GM19438 (cell line): ENCODE data around the gene MEIOB.
"Not testable (repeated sequence)": the region's sequence is repeated elsewhere in the genome, so short reads cannot be mapped to it uniquely, and the experiment has no call there.

Experiments used
- ATAC-seq: cut with Tn5 transposase; IDR thresholded peaks from one replicate; pipeline ENCODE4 v1.9.1; 2021; ENCODE audit warnings: low read depth; ENCODE audit not compliant: unreplicated experiment

Gene MEIOB

DNA sequence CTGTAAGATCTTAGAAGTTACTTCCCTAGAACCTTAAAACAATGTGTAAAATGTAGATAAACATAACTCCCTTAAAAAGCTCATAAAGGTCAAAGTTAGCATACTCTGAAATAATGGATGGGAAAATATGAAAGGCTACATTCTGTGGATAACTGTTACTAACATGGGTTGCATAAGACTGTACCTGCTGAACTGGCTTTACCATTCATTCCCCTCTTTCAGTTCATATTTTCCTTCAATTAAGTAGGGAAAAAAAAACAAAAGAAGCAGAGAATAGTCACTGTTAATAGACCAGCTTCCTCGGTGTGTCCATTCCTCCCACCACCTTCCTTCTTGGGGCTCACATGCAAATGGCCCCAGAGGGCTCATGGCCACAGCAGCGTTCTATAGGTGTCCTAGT lies 7.5 kb upstream of the MEIOB start:
- ATAC-seq, result no peak

DNA sequence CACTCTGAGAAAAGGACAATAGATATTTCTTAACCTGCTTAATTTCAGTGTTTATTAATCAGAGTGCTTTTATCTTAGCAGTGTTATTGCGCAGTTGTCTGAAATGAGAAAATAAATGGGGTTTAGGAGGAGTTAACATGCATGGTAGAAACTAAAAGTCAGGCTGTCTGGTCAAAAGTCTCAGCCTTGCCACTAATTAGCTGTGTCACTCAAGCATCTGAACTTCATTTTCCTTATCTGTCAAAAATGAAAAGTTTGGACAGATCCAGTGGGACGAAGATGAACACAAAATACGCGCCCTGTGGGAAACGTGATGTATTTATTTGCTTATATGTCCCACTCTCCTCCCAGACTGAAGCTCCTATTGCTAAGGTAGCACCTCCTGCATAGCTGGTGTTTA lies 6.3 kb upstream of the MEIOB start:
- no peak for ATAC-seq

DNA sequence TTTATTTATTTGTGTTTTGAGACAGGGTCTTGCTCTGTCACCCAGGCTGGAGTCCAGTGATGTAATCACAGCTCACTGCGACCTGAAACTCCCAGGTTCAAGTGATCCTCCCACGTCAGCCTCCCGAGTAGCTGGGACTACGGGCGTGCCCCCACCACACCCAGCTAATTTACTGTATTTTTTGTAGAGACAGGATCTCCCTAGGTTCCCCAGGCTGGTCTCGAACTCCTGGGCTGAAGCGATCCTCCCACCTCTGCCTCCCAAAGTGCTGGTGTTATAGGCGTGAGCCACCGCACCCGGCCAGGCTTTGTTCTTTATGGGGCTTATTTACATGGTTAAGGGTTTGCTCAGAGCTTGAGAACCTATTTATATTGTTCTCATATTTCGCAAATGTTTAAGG lies 5.8 kb upstream of the MEIOB start:
- no peak for ATAC-seq

DNA sequence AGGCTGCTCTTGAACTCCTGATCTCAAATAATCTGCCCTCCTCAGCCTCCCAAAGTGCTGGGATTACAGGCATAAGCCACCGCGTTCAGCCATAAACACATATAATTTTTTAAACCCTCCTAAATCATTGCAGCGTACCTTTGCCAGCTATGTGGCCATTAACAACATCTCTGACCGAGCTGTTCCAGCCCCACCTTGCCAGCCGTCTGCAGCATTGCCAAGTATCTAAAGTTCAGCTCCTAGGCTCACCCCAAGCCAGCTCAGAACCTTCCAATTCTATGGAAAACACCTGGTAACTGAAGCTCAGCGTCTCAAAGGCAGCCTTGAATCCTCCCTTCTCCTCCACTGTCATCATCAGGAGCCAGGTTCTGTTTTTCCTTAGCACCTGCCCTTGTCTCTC lies 5.1 kb upstream of the MEIOB start:
- no peak for ATAC-seq

DNA sequence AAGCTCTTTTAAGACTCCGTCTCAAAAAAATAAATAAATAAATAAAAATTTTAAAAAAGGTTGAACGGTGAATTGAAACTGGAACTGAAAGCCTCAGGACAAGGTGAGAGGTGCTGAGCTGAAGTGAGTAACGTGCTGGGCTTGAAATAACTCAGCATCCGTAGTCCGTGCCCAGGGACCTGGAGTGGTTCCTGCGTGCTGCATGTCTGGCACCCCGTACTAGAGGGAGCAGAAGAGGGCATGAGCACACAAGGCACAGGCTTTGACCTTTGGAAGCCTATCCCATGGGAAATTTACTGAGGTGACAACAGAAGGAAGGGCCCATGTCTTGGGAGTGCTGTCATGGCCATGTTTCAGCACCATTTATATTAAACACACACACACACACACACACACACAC lies 4.5 kb upstream of the MEIOB start:
- ATAC-seq, result no peak

DNA sequence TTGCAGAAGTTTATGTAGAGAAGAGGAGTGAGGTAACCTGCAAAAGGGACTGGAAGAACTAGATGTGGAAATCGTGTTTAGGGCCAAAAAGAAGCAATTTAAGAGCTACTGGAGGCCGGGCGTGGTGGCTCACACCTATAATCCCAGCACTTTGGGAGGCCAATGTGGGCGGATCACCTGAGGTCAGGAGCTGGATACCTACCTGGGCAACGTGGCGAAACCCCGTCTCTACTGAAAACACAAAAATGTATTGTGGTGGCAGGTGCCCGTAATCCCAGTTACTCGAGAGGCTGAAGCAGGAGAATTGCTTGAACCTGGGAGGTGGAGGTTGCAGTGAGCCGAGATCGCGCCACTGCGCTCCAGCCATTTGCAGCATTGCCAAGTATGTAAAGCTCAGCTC lies 4.1 kb upstream of the MEIOB start:
- not testable (repeated sequence) for ATAC-seq

DNA sequence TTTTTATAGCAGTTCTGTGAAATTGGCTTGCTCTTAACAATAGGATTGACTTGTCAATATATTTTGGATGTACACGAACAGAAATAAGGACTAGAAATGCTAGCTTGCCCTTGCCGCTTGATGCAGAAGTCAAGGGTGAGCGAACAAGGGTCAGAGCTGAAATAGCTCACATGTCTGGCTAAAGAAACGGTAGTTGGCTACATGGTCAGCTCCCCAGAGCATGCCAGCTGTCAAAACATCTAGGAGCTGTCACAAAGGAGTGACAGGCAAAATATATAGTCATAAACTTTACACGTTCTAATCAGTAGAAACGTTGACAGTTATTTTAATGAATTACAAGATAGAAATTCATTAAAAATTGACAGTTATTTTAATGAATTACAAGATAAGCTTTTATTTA lies 2.9 kb upstream of the MEIOB start:
- no peak for ATAC-seq

DNA sequence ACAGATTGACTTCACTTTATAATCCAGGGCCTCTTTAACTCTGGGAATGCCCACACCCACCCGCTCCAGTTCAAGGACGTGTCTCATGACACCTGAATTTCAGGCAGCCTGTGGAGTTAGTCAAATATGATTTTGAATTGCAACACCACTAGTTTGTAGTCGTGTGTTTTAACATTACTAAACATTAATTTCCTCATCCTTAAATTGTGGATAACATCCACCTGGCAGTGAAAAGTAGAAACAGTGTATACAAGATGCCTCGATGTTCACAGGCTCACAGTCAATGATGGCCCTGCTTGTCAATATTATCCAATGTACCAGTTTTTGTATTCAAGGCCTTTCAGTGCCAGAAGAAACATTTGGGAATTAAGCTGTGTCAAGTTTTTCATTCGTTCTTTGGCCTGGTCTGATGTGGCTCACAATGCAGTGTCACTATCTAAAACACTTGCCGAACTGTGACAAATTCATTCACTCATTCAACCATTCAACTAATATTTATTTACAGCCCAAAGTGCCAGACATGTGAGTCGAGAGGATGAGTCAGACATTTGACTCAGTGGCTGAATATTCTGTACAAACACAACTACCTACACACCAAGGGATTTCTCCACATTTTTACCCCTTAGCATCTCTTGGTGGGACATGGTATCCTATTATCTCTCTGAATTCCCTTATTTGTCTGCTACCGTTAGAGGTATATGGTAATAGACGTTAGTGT lies 1.4 kb downstream of the MEIOB start:
- no peak for ATAC-seq

DNA sequence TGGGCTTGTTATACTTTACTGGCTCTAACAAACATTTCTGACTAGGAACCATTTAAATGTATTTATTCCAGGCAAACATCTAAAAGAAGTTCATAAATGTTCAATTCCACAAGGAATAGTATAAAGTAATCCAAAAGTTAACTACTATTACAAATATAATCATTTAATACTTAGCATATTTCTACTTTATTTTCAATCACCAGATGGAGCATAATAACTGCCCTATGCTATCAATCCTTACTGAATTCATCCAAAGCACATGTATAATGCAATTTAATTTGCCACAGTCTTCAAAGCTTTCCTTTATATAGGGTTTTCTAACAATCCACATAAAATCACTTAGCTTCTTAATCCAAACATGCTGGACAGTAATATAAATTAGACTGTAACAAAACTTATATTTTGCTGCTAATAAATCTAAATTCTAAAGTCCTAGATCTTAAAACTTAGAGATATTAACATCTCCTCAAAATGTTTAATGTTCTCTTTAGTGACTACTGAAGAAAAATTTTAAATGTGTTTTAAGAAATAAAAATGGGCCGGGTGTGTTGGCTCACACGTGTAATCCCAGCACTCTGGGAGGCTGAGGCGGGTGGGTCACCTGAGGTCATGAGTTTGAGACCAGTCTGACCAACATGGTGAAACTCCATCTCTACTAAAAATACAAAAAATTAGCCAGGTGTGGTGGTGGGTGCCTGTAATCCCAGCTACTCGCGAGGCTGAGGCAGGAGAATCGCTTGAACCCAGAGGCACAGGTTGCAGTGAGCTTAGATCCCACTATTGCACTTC lies 5.9 kb downstream of the MEIOB start:
- ATAC-seq, result no peak

DNA sequence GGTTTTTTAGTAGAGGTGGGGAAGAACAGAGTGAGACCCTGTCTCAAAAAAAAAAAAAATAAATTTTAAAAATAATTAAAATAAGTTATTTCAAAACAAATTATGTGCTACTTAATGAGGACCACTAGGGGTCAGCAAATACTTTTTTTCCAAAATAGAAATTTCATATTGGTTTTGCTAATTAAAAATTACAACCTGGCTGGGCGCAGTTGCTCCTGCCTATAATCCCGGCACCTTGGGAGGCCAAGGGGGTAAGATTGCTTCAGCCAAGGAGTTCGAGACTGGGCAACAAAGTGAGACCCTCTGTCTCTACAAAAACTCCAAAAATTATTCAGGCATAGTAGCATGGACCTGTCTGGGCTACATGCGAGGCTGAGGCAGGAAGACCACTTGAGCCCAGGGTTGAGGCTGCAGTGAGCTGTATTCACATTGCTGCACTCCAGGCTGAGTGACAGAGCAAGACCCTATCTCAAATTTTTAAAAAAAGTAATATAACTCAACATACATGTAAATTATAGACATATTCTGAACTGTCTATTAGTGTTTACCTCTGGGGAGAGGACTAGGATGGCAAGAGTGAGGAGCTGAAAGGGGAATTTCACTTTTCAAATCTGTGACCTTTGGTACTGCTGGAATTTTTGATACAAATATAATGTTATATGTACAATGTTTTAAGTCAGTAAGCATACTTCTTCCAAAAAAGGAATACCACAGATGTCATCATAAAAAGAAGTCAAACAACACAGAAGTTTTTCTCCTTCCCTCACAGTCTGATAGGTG lies 8.1 kb downstream of the MEIOB start:
- no peak for ATAC-seq

DNA sequence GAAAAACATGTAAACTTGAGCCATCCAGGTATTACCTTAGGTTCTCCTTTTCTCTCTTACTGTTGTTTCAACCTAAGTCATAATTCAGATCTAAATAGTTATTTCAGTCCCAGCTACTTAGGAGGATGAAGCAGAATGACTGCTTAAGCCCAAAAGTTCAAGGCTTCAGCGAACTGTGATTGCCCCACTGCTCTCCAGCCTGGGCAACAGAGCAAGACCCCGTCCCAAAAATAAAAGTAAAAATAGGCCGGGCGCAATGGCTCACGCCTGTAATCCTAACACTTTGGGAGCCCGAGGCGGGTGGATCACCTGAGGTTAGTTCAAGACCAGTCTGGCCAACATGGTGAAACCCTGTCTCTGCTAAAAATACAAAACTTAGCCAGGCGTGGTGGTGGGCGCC lies 9.6 kb downstream of the MEIOB start:
- no peak for ATAC-seq

DNA sequence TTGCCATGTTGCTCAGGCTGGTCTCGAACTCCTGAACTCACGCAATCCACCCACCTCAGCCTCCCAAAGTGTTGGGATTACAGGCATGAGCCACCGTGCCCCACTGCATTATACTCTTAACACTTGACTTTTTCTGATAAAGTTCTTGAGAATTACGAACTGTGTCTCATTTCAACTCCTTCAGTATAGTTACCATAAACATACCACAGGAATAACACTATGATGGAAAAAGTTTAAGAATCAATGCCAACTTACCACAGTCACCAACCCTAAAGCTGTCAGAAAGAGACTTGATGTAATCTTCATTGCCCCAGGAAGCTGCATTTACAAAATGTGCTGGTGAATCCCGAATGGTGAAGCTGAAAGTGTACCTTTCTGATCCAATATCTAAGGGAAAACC lies 10.2 kb downstream of the MEIOB start:
- ATAC-seq, result no peak

DNA sequence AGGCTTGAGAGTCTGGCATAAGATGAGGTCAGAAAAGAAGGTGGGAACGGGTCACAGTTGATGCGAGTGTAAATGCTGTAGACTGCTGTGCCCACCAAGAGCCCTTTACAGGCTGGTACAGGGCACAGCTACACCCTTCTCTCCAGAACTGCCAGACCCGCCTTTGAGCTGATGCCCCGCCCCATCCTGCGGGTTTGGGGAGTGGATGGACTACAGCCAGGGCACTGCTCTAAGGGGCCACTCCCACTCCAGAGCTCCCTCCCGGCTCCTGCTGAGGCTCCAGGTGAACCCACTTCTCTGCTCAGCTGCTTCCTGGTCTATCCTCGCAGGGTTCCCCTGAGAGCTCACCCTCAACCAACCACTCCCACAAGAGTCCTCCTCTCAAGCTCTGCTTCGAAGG lies 12.3 kb downstream of the MEIOB start:
- no peak for ATAC-seq

DNA sequence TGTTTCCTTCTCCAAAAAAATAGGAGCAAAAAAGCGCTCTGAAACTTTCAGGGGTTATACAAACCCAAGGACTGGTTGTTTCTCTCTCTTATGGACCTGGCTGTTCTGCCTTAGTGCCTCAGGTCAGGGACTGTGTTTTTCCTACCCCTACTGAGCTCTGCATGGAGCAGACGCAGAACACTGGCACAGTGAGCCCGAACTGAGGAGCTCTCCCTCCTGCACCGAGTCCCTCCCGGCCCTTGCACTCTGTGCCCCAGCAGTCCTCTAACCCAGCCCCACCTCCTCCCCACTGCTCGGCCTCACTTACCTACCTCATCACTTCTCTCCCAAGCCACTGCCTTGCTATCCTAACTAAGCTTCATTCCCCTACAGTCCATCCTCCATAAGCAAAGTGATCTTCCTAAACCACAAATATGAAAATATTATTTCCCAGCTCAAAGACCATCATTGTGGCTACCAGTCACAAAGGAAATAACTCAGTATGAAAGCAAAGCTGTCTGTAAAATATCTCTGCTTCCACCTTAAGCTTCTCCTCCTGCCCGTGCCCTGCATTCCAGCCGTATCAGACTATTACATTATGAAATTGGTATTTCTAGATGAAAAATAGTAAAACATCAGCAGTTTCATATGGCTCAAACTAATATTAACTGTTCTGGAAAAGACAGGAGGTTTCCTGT lies 13.6 kb downstream of the MEIOB start:
- no peak for ATAC-seq

DNA sequence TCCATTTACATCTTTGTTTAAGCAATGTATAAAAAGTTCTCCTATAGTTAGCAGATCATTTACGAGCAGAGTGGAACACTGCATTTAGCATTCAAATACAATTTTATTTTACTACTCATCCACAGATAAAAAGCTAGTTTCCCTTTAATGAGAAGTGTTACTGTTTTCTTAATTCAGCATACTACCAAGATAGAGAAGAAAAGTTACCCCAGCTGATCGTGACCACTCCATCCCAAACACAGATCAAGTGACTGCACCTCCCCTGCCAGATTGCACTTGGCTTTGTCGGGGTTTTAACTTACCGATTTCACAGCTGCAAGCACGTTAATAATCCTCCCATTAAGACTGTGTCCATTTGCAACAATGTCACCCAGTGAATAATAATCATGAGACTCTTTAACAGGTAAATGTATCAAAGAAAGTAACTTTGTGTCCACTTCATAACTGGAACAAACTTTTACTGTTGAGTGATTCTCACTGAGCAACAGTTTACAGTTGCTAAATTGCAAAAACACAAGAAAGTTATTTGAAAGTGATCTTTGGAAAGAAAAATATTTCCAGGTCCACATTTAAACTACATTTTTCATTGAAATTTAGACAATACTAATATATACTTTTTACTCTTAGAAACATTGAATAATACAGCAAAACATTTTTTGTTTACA lies 14.4 kb downstream of the MEIOB start:
- no peak for ATAC-seq

DNA sequence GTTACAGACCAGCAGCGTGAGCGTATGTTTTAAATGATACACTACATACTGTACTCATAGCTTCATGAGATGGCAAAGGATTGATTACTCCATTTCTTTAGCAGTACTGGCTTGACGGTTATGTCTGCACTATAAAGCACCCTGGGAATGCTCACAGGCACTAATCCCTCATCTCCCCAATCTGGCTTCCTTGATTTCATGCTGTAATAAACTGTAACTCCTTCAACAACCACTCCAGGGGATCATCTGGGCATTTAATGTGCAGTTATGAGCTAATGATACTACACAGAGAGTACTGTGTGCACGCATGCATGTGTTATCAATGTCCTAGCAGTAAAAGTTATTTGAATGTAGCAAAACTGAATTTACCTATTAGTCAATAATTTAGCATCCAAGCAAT lies 20.2 kb downstream of the MEIOB start:
- no peak for ATAC-seq

DNA sequence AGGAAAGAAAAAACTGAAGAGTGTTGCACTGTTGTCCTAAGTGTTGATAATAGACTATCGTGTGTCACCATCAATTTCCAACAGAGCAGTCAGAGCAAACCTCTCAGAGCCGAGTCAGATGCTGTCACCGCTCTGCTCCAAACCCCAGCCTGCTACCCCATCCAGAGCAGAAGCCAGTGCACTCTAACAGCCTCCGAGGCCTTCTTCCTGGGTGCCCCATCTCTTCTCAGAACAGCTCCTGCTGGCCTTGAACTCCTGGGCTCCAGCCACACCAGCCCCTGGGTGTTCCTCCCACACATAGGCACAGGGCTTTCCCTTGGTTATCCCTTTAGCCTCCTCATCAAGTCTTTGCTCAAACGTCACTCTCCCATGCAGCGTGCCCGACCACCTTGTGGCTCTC lies 21.0 kb downstream of the MEIOB start:
- ATAC-seq, result no peak

DNA sequence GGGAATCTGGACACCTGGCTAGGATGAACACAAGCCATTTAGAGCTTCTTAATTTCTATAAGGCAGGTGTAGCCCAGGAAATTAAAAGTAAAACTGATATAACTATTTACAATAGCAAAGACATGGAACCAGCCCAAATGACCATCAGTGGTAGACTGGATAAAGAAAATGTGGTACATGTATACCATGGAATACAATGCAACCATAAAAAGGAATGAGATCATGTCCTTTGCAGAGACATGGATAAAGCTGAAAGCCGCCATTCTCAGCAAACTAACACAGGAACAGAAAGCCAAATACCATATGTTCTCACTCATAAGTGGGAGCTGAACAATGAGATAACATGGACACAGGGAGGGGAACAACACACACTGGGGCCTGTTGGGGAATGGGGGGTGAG lies 25.5 kb downstream of the MEIOB start:
- ATAC-seq, result no peak

DNA sequence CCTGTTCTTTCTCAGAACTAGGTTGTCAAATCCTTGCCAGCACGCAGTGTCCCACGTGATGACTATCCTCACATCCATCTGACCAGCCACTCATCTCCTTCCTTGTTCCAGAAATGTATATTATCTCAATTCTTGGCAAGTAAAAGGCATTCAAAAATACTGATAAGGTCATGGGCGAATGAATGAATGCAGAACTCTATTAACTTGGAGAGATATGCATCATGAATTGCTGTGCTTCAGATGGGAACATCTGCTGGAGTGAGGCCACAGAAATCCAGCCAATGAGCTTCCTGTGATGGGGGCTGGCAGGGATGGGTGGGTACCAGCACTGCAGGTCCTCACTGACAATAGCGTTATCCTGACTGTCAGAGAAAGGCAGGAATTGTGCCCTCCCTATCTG lies 26.0 kb downstream of the MEIOB start:
- no peak for ATAC-seq

DNA sequence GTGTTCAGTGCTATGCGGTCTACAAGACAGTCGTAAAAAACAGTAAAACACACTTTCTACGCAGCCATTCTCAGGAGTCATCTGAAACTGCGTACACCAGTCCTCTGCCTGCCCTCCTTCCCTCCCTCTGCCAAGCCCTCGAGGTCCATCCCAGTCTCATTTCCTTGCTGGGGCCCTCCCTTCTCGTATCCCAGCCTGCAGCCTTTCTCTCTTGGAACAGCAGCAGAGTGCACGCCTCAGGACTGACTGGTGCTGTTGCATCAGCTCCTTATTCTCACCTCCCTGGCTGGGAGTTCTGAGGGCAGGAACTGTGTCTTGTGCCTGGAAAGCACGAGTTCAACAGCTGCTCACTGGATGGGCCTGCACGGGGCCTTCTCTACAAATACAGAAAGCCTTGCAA lies 32.4 kb downstream of the MEIOB start:
- no peak for ATAC-seq

DNA sequence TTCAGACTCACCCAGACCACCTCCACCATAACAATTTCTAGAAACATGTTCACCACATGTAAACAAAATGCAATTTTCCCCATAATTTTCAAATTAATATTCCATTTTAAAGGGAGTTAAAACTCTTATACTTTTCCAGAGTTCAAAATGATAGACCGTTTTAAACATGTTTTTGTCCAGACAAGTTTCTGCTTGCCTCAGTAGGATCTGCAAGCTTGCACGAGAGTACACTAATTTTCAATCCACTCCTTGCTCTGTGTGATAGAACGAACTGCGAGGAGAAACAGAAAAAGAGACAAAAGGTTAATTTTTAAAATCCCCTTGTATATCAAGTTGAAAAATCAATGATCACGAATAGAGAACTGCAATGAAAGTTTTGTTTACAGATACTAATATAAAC lies 37.9 kb downstream of the MEIOB start:
- ATAC-seq, result no peak
